Stimulated activated CD4-positive, alpha-beta T cell treated with anti-CD3 and anti-CD28 coated beads, Interleukin-15, amount 100 ng/mL, for 24 hours (primary cell): ENCODE measurements around the gene PPM1H.
"Not testable (repeated sequence)": the region's sequence is repeated elsewhere in the genome, so short reads cannot be mapped to it uniquely, and the experiment has no call there.

Experiments
- DNase-seq: peaks from one replicate; pipeline ENCODE4 v3.0.0-alpha.2; 2020

Gene PPM1H

GRCh38 chr12:62760341-62760740, 174.6 kb downstream of the PPM1H start:
- not testable (repeated sequence) for DNase-seq

DNA sequence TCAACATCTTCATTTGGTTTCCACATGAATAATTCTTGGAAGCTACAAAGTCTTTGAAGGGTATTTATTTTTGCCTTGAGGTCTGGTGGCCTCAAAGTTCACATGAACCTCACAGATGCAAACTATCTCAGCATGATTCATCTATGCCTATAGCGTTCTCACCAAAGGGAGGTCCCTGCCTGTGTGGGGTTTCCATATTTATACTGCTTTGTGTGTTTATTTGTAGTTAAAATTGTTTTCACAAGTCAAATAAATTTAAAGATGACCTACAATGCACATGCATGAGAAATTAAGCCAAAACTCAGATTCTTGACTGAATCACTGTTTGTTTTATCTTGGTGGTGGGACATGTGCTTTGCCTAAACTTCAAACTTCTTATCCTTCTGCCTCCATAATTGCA, 176.7 kb downstream of the PPM1H start:
- no peak for DNase-seq

- DNase-seq: no peak
Observed at GRCh38 chr12:62757048-62757447, 177.9 kb downstream of the PPM1H start.

DNA sequence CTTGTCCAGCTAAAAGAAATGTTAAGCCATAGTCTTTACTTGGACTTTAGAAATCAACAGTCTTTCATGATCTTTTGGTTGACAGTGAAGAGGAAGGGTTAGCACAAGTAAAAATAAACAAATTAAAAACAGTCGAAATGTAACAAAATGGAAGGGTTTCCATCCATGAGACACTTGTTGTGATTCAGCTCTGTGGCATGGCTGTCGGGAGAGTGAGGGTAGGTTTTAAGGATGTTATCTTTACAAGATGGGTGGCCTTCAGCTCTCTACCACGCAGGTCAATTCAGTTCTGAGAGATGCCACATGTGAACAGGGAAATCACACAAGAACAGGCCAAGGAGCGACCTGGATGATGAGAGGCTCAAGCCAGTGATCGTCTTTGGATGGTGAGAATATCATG, 180.2 kb downstream of the PPM1H start:
- DNase-seq: no peak

GRCh38 chr12:62751810-62752155, 183.2 kb downstream of the PPM1H start:
- DNase-seq: no peak

DNA sequence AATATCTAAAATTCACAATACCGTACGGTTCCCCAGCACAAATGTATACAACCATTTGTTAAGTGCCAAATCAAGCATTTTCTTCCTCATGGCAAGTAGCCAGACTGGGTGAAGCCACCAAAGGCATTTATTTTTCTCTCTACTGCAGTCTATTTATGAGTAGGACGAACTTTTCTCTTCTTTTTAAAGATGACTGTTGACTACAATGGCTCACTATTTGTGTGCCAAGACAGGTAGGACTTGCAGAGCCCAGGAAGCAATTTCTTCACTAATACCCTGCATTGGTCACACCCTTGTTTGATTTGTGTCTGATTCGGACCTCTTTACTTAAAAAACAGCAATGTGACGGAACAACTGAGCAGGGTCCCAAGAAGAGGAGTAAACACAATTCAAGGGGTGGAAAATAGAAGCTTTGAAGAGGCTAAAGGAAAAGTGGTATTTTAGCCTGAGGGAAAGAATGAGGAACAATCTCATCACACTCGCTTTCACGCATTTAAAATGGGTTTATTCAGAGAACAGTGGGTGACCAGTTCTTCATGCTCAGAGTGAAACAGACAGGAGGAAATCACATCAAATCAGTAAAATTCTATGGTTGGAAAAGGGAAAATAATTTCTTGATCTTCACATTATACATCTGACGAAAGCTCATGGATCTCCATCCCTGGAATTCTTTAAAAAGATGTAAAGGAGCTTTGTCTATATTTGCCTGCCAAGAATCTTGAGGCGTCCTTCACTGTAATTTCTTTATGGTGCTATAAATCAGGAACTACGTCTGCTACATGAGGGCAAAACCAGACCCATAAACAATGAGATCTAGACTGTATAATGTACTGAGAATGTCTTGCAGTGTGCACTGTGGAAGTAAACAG, 183.8 kb downstream of the PPM1H start:
- DNase-seq: no peak

GRCh38 chr12:62749586-62749985, 185.4 kb downstream of the PPM1H start:
- DNase-seq: no peak

GRCh38 chr12:62748941-62749468, 185.9 kb downstream of the PPM1H start:
- no peak for DNase-seq

DNA sequence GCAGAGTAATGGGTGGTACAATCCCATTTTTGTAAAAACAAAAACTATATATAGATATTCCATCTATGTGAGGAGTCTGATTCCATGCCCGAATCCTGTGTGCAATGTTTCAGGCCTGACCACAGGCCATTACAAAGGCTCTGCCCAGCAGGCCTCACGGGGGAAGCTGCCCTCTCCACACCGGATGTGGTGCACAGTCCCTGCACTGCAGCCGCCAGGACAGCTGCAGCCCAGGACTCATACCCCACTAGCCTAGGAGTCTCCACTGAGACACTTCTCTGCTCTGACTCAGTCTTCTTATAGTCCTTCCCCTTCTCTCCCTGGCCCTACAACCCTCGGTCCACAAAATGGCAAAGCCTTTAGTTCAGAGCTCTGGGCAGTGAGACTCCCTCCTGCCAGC, 190.4 kb downstream of the PPM1H start:
- no peak for DNase-seq

GRCh38 chr12:62739266-62740015, 195.5 kb downstream of the PPM1H start:
- DNase-seq: no peak

DNA sequence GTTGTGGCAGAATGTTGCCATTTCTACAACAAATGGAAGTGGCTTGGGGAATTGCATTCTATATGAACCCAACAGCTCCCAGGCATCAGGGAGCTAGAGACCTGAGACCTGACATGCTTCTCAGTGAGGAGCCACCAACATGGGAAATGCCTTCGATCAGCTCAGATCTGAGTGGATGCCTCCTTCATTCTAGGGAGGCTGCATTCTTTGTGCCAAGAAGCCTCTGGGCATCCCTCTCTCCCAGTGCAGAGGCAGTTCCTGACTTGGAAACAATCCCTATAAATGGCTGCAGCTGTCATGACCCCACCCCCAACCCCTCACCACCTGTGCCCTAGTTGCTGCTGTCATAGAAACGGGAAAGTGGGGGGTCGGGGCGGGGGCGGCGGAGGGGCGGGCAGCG, 196.3 kb downstream of the PPM1H start:
- no peak for DNase-seq

DNA sequence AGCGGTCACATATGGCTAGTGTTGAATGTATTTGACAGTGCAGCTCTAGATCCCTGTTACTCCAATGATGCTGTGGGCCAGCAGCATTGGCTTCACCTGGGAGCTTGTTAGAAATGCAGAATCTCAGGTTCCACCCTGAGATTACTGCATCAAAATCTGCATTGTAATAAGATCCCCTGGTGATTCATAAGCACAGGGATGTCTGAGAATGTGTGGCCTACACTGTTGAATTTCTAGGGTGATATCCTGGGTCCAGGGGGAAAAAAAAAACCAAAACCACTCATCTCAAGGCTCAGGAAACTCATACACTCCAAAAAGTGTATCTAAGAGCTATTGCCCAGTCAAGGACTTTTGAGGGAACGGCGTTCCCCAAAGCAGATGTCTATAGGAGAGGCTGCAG, 196.8 kb downstream of the PPM1H start:
- no peak for DNase-seq

GRCh38 chr12:62737615-62738014, 197.3 kb downstream of the PPM1H start:
- no peak for DNase-seq

DNA sequence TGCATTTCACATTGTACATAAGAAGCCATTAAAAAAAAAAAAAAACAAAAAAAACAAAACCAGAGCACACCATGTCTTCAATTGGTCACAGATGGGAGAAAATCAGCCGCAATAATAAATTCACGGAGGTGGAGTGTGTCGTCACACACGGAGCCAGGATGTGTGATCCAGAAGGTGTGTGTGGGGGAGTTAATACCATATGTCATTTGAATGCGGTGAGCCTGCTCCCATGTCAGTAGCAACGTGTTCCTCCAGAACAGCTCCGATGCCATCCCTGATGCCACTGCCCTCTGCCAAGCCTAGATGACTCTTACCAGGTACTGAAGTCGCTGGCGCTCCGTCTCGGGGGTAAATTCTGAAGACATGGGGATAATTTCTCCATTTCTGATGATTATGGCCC, 197.8 kb downstream of the PPM1H start:
- DNase-seq: no peak

DNA sequence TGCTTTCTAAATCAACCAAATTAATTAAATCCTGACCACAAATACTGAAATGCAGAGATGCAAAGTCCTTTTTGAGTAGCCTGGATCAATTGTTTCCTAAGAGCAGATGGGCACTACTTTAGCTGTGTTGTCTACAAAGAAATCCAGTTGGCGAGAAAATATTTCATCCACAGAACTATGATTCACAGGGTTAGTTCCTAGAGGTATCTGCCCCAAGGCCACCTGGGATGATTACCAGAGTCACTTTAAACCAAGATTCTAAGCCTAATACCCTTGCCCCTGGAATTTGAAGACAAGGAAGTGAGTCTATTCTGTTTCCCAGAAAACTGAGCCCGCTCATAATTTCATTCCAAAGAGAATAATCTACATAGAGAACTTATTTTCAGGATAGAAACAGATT, 198.4 kb downstream of the PPM1H start:
- DNase-seq: no peak

DNA sequence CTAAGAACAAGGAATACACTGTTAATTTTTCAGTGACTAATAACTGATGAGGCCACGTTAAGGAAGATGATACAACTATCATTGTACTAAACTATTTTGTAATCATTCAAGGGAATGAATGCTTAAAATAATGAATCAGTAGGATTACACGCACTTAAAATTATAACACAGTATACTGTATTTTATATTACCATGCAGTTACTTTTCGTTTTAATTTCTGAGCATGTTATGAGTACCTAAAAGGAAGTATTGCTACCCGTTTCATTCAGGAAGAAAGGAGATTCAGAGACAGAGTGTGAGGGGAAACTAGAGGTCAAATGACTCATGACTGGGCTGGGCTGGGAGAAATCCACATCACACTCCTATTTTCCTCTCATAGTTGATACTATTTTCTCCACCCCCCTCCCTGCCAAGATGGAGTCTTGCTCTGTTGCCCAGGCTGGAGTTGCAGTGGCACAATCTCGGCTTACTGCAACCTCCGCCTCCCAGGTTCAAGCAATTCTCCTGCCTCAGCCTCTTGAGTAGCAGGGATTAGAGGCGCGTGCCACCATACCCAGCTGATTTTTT, 202.0 kb downstream of the PPM1H start:
- no peak for DNase-seq

DNA sequence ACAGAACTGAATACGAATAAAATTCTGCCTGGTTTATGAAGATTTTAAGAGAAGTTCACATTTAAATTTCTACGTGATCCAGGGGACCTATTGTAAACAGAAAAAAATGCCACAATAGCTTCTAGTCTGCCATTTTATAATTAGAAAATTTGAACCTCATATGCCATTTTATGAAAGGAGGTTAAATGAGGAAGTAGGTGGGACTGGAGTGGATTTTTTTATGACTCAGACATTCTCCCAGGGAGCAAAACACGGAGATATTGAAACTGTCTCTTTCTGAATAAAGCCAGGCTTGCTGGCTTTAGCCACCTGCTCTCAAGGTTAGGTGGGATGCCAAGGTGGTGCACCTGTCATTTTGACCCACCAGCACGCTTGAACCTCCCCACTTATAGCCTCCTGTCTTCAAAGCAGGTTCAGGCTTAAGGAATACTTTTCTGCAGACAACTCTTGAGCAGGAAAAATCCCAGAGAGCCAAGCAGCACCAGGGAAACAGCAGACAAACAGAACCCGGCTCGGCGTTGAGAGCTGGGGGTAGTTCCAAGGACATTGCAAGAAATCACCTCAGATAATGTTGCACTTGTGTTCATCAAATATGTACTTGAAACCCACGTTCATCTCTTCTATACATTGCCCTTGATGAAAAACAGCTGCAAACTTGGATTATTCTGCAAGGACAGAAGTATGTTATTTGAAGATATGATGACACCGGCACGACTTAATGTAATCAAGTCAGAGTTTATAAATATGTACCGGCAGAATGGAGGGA, 203.7 kb downstream of the PPM1H start:
- DNase-seq: no peak

DNA sequence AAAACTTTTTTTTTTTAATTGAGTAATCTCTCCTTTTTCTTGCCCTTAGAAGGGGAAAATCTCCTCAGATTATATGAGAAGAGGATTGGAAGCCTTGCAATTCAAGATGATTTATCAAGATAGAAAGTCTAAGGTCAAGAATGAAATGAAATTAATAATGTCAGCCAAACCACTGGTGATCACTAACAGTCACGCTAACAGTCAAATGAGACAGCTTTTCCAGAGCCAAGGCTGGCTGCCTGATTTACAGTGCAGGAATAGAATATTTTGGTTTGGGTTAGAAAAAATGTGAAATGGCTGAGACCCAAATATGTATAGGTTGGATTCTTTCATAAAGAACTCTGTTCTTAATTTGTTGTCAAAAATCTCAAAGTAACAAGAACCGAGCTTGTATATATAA, 204.3 kb downstream of the PPM1H start:
- DNase-seq: no peak

DNA sequence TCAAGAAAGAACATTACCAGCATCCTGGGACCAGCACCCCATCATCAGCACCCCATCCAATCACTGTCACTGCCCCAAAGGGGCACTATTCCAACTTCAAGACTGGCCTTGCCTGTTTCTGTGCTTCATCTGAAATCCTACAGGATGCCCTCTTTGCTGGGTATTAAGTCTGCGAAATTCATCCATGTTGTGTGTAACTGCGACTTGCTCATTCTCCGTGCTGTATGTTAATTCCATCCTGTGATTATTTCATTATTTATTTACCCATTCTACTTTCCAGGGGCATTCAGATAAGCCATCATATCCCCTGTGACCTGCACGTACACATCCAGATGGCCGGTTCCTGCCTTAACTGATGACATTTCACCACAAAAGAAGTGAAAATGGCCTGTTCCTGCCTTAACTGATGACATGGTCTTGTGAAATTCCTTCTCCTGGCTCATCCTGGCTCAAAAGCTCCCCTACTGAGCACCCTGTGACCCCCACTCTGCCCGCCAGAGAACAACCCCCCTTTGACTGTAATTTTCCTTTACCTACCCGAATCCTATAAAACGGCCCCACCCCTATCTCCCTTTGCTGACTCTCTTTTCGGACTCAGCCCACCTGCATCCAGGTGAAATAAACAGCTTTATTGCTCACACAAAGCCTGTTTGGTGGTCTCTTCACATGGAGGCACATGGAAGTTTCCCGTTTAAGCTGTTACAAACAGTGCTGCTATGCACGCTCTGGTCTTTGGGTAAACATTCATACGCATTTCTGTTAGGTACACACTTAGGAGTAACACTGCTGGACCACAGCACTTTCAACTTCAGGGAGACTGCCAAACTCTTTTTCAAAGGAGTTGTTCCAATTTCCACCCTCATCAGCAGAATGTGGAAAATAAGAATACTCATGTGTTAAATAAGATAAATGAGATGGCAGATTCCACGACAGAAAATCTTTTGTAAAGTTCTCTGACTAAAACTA, 205.1 kb downstream of the PPM1H start:
- DNase-seq: not testable (repeated sequence)

DNA sequence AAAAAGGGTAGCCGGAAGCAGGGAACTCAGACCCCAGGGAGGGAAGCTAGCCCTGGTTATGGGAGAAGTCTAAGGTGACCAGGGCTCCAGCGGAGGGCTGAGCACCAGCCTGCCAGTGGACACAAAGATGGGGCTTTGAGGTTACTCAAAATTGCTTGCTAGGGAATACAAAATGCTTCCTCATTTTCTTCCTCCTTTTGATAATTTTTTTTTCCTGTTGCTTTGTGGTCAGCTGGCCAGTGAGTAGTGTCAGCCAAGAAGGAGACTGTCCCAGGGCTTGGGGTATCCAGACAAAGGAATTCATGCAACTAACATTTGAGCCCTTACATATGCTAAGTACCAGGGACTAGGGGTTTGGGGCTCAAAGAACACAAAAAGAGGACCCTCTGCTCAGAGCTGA, 206.2 kb downstream of the PPM1H start:
- no peak for DNase-seq

GRCh38 chr12:62726471-62726980, 208.4 kb downstream of the PPM1H start:
- no peak for DNase-seq

DNA sequence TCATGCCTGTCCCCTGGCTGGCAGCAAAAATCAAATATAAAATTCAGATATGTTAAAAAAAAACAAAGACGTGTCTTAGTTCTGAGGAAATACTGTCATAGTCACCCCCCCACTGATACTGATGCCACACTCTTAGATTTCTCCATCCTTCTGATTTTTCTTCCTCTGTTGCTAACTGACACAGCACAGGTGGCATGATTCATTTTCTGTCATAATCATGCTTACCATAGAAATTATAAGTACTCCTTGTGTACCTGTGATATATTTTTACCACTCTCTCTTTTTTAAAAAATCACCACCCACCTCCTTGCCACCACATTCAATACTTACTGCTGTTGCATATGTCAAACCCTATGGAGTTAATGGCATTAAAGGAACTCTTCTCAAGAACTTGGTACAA, 209.2 kb downstream of the PPM1H start:
- no peak for DNase-seq
